Right forelimb (tissue), 1 donor: Measurements from ENCODE around the gene CNTLN.
"Not testable (repeated sequence)": the region's sequence is repeated elsewhere in the genome, so short reads cannot be mapped to it uniquely, and the experiment has no call there.

Experiments used
- DNase-seq: peaks from one replicate; pipeline ENCODE4 v3.0.0-alpha.2; 2018

The CNTLN gene

DNA sequence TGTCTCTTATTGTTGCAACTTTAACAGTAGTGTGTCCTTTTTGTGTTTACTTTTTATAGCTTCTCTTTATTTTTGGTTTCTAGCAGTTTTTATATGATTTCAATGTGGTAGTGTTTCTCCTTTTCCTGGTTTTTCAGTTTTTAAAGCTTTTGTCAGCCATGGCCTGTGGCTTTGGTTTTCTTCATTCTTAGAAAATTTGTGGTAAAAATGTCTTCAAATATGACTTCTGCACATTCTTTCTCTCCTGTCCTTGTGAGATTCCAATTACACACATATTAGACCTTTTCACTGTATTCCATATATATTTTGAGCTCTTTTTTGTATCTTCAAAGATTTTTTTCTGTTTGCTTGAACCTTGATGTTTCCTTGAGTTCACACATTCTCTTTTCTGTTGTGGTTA is 180.5 kb downstream of the CNTLN start:
- DNase-seq, result no peak

DNA sequence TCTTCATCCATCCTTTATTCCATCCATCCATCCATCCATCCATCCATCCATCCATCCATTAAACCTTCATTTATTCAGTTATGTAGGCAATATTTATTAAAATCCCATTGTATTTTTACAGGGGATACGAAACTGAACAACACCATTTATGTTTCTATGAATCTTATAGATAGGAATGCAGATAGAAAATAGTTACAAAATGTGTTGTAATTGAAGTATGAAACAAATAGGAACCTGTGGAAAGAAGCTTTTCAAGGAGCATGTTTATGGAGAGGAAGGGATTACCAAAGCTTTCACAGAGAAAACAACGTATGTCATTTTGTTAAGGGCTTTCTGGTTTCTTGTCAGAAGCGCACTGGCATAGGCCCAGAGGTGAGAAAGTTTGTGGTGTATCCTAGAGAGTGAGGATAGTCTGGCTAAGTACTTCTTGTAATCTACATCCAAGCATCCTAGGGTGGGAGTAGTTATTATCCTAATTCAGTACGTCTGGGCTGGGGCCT is 184.0 kb downstream of the CNTLN start:
- no peak for DNase-seq

DNA sequence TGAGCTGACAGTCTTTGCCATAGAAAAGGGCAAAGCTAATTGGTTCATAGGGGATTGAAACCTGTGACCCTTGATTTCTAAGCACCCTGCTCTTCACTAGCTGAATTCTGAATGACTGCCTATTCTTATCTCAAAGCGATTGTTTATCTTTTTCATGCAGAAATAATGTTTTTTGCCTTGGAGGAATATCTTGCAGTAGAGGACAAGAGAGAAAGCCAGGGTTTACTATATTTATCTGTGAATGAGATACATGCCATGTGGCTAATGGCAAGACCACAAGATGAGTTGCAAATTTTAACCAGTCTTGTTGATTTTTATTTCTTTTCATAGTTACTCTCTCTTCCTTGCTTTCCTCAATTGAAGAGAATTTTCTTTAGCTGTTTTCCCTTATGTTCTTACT is 185.0 kb downstream of the CNTLN start:
- no peak for DNase-seq

DNA sequence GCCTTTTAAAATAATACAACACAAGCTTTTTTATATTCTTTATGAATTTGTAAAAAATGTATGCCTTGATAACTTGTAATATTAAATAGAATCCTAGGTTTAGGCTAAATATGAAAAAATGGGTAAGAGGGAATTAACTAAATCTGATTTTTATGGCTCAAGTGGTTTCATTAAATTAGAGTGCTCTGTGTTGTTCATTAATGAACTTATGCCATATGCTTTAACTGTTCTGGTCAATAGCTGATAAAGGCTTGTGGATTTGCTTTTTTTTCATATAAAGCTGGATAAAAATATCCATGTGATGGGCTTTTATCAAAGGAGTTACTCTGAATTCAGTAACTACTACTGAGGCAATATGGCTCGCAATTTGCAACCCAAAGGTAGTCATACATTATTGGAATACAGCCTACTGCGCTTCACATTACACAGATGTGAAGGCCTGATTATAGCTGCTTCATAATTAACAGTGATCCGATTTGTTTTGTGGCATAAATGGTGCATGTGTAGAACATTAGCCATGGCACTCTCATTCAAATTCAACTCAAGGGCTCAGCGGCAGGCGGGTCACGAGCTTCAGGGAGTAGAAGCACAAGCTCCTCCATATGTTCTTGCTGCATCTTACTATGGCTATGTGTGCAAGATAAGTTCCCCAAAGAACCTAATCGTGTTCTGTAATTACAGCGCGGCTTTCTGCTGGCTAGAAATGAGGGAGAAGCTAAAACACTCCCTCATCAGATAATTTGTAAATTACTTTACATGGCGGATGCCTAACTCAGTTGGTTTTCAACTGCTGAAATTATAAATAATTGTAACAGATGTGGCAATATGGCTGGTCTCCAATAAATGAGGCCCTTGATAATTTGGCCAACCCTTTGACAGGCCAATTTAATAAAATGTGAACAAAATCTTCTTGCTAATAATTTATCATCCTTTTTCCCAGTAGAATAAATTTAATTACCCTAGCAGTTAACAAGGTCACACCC is 188.3 kb downstream of the CNTLN start:
- DNase-seq, result no peak

DNA sequence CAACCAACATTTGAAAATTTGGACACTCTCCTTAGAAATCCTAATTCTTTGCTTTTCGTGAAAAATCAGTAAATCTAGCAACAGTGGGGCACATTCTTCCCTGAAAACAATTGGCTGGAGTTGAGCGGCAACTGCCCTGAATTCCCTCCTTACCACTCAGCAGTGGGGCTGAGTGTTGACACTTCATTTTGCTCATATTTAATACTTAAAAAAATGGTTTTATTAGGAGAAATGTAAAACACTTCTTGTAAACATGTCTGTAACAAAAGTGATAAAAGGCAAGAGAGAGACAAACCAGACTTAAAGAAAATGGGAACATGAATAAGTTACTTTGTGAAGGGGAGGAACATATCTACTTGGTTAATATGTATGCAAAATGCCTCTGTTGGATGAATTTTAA is 193.5 kb downstream of the CNTLN start:
- no peak for DNase-seq

DNA sequence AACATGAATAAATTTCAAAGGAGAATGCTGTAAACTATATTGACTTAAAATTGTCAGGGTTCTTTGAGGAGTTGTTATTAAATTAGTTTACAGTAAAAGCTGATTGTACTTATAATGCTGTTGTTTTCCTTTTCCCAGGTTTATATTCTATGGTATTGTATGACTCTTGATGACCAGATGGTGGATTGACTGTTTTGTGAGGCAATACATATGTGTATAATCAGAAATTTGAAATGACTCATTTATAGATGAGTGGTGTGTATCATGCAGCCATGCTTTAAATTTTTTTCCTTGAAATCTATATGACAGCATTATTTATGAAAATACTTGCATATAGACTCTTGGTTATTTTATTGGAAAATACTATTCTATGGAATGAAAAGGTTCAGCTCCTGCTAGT is 195.3 kb downstream of the CNTLN start:
- no peak for DNase-seq

DNA sequence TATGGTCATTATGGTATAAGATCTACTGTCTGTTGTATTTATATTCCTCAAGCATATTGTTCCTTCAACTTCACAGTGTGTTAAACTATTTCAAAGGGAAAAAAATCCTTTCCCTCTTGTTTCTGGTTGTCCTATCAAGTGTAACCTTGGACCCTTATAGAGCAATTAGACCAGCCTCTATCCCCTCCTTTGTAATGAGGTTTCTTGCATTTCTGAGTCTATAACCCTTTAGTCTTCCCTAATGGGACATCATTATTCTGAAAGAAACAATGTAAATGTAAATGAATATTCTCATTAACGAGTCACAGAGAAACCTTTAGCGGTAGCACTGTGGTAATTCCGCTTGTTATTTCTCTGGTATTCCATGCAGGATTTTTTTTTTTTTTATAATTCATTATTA is 197.3 kb downstream of the CNTLN start:
- no peak for DNase-seq

DNA sequence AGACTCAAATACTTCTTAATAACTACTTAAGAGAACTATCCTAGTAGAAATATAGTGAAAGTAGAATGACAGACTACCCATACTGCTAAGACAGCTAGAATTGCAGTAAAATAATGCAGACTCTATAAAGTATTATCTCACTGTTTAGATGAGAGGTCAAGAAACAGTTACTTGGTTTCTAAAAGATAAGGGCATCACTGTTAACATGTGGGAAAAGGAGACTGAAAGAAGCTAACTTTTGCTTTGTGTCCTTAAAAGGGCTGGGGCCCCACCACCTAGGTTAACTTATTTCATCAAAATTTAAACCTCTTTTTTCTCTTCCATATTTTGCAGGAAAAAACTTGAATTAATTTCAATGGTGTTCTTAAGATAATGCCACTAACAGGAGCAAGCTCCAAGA is 204.3 kb downstream of the CNTLN start:
- DNase-seq, result no peak

DNA sequence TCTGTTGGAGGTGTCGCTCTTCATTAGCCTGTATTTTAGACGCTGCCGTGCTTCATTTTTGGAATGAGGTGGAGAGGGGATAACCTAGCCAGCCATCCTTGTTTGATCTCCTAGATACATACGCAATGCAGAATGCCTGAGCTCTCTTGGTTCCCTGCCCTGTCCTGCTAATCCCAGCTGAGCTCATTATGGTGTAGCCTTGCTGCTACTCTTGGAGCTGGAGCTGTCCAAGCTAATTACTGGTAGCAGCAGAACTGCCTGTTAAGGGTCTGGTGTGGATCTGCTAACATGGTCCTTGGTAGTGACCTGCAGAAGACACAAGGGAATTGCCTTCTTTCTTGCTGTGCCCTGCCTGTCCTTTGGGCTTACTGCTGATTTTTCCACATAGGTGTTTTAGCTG is 207.9 kb downstream of the CNTLN start:
- no peak for DNase-seq

DNA sequence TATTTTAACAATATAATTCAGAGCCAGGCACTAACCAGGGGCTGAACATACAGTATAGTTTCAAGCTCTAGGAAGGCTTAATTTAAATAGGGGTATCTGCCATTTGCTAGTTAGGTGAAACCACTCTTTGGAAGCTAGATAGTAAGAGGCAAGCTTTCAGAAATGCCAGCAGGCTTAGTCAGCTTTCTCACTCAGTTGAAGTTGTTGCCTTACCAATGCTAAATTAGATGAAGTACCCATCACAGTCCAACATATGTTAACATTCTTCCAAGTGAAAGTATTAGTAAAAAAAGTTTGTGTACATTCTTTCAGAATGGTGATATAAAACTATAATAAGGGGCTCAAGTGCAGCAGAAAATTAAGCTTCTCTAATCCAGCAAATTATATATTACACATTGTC is 215.0 kb downstream of the CNTLN start:
- DNase-seq, result no peak

DNA sequence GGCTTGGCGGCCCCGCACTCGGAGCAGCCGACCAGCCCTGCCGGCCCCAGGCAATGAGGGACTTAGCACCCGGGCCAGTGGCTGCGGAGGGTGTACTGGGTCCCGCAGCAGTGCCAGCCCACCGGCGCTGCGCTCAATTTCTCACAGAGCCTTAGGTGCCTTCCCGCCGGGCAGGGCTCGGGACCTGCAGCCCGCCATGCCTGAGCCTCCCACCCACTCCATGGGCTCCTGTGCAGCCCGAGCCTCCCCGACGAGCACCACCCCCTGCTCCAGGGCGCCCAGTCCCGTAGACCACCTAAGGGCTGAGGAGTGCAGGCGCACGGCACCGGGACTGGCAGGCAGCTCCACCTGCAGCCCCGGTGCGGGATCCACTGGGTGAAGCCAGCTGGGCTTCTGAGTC is 219.2 kb downstream of the CNTLN start:
- not testable (repeated sequence) for DNase-seq

DNA sequence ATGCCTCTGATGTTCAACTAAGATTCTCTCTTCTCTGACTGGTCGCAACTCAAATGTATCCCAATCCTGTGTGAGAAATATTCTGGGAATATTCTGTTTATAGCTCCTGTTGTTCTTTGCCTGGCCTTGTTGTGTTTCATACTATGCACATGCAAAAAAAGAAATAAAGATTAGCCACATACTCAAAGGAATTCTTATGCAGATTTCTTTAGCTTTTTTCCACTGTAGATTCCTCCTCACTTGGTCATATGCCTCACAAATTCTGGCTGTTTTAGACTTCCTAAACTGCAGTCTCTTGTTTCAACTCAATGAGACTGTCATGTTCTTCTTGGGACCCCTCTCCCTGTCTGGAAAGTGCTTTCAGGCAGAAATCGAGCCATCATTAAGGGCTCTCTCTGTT is 226.5 kb downstream of the CNTLN start:
- DNase-seq, result no peak

DNA sequence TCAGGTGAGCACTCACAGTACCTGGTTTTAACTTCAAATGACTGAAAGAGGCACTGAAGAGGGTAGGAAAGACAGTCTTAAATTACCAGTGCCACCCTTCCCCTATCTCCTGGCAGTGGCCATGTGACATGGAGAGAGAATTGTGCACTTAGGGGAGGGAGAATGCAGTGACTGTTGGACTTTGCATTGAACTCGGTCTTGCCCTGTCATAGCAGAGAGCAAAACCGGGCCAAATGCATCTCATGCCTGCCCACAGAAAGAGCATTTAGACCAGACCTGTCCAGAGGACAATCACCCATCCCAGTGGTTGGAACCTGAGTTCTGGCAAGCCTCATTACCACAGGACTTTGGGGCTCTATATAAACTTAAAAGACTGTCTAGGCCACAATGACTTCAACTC is 232.2 kb downstream of the CNTLN start:
- no peak for DNase-seq

DNA sequence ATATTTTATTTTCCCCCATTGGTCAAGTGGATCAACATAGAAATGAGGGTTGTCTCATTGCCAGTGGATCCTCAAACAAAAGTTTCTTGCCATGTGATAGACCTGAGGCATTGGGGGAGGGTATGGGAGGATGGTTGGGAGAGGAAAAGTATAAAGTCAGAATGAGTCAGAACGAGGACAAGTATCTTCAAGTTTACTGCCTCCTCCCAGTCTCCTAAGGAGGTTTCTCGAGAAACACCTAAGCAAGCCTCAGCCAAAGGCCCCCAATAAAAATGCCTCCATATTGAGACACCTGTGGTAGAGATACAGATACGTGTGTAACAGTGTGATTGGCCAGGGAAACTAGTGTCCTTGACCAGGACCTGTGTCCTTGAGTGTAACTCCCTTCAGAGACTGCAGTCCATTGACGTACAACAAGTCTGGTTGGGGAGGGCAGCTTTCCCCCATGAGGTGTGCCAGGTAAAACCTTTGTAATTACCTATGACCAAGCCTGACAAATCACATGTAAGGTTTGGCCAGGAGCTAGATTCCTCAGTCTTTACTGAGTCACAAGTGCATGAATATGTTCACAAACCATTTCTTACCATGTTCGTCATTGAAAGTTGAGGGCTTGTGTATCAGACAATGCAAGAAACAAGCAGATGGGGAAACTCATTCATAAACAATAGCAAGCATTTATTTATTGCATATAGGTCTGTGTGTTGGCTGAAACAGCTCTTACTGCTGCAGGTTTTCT is 245.5 kb downstream of the CNTLN start:
- DNase-seq, result no peak

DNA sequence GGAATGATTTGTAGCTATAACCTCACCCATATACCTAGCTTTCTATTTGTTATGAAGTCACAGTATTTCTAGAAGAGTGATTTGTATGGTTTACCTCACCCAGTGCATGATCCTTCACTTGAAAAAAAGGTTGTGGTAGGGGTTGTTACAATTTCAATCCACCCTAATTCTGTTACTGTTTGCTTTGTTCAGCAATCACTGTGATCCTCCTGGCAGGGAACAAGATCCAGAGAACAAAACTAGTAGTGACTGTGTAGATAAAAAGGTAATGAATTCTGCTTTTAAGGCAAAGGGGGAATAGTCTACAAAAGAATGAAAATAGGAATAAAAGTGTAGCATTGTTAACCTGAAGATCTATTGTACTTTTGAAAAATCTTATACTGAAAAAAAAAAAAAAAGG is 252.7 kb downstream of the CNTLN start:
- DNase-seq, result no peak

DNA sequence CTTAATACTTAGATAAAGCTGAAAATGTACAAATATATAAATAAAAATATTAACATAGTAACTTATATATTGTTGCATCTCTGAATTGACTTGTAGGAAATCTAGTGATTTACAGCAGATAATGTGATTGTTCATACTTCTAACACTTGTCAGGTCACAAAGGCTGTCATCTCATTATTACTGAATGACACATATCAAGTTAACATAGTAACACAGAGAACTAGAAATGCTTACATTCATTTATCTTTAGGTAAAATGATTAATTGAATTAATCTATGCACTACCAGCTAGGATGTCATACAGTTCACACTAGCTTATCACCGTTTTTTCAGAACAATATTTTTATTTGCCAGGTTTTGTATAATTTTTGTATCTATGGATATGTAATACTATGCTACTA is 254.2 kb downstream of the CNTLN start:
- DNase-seq, result no peak

DNA sequence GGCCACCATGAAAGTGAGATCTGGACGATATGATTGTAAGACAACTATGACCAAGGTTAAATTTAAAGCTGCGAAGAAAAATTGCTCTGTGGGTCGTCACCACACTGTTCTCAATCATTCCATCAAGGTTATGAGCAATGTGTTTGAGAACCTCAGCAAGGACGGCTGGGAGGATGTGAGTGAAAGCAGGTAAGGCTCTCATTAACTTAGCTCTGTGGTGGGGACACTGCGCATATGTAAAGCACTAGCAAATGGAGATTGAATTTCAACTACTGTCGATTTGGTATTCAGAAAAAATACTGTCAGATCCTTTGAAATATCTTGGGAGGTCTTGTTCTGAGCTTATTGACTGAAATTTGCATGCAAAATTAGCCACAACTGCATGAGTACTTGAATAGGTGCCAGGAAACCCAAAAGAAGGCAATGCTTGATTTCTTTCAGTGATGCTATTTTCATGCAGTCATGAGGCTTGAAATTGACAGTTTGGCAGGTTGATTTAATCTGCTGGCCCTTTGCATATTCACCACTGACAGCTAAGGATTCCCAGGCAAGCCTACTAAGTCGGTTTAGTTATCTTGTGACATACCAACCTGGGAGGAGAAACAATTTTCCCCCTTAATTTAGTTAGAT is 260.2 kb downstream of the CNTLN start:
- DNase-seq, result no peak

DNA sequence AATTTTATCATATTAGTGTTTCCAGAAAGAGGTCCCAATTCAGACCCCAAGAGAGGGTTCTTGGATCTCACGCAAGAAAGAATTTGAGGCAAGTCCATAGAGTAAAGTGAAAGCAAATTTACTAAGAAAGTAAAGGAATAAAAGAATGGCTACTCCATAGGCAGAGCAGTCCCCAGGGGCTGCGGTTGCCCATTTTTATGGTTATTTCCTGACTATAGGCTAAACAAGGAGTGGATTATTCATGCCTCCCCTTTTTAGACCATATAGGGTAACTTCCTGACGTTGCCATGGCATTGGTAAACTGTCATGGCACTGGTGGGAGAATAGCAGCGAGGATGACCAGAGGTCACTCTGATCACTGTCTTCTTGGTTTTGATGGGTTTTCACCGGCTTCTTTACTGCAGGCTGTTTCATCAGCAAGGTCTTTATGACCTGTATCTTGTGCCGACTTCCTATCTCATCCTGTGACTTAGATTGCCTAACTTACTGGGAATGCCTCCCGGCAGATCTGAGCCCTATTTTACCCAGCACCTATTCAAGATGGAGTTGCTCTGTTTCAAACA is 262.4 kb downstream of the CNTLN start:
- DNase-seq, result not testable (repeated sequence)

DNA sequence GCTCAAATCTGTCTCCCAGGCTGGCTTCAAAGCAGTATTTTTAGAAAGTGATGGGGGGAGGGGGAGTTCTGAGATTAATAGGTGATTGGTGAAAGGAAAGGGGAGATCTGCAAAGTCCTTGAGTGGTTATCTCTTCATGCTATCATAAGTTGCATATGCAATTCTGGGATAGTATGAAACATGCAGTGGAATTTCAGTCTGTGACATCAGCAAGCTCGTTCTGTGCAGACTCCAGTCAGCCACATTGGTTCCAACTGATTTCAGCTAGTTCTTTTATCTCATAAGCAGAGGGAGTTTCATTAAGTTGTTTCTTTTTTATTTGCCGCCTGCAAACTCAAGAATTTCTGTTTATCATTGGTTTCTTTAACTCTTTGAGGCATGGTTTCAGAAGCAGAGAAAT is 263.5 kb downstream of the CNTLN start:
- DNase-seq, result no peak

DNA sequence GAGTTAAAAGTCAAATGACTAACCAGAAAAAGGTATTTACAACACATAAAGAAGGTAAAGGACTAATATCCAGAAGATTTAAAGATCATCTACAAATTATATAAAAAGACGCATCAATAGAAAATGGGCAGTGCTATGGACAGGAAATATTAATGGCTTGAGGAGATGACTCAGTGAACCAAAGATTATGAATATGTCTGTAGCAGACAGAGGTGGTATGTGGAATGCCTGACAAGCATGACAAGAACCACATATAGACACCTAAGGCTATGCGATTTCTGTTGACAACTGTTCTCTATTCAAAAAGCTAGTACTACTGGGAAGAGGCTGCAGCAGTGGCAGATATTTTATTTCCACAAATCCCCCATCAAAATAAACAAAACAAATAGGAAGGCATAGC is 267.0 kb downstream of the CNTLN start:
- DNase-seq, result no peak

DNA sequence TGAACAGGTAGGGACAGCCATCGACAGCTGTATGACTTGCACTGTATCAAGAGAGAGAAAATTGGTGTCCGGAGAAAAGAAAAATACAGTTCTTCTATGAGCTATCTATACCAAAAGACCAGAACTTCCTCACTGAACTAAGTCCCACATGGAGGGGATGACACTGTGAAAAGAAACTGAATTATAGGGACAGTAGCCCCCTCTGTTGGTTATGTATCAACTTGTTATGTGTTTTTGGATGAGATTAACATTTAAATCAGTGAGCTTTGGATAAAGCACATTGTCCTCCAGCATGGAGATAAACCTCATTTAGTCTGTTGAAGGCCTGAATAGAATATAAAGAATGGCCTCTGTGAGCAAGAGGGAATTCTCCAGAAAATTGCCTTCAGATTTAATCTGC is 267.5 kb downstream of the CNTLN start:
- no peak for DNase-seq

DNA sequence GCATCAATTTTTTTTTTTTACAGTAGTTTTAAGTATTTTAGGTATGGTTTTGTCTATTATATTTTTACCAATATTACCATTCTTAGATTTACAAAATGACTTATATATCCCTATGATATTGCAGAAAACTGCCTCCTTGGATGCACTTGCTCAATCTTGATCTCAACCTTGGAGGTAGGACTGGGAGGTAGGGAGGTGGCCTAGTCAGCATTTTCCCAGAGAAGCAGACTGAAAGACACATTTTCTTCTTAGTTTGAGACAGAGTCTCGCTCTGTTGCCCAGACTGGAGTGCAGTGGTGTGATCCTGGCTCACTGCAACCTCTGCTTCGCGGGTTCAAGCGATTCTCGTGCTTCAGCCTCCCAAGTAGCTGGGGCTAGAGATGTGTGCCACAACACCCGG is 268.7 kb downstream of the CNTLN start:
- no peak for DNase-seq

DNA sequence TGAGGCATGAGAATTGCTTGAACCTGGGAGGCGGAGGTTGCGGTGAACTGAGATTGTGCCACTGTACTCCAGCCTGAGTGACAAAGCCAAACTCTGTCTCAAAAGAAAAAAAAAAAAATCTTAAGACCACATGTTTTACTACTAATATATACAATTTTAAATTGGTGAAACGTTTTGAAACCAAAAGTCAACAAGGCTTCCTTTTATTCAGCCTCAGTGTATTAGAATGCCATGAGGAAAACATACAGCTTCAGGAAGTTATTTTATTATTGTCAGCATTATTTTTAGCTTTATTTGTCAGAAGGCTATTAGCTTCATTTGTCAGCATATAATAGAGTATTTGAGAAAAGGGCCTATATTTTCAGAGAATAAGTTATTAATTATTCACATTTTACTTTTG is 280.1 kb downstream of the CNTLN start:
- DNase-seq, result no peak
